Cardiac muscle cell (in vitro differentiated cells and primary cell): ENCODE results near the gene FAM107A. TPM values are rescaled to one million over a fixed set of nuclear protein-coding genes. Genes with fewer than 3 reads are reported as not detected.

Experiments used
- DNase-seq, 2 donors: peaks; one replicate each; pipeline versions ENCODE4 v3.0.0 to v3.0.0-alpha.2; 2010 to 2017; ENCODE audit warnings: low read depth in 1 of 2, low spot score in 1 of 2
- H3K27ac ChIP-seq: fragments of 200-600 bp; sonication (generic); 2 replicates; pipeline ENCODE4 v1.5.1; 2016
- H3K27me3 ChIP-seq: fragments of 200-600 bp; sonication (generic); 2 replicates; pipeline ENCODE4 v1.6.0; 2016; ENCODE audit warnings: control low read depth
- H3K36me3 ChIP-seq: fragments of 200-600 bp; sonication (generic); 2 replicates; pipeline ENCODE4 v1.5.1; 2016; ENCODE audit warnings: control low read depth
- H3K4me1 ChIP-seq: fragments of 200-600 bp; sonication (generic); 2 replicates; pipeline ENCODE4 v1.8.1; 2017; ENCODE audit warnings: low read depth, mild to moderate bottlenecking, mixed run types
- H3K4me3 ChIP-seq: fragments of 200-600 bp; sonication (generic); 2 replicates; pipeline ENCODE4 v1.5.1; 2016; ENCODE audit warnings: mild to moderate bottlenecking
- H3K9me3 ChIP-seq: fragments of 200-600 bp; sonication (generic); 2 replicates; pipeline ENCODE4 v1.5.1; 2017; ENCODE audit warnings: low read depth, mild to moderate bottlenecking, control low read depth
- polyA plus RNA-seq: library from polyadenylated mRNA; unstranded; fragments of >200 nt; fragmentation: Nextera tagmentation; extraction: Ambion mirVana; gene quantifications from 2 replicates; pipeline ENCODE4 v1.2.1, GENCODE V29; 2016
- total RNA-seq: library from RNA; depleted of rRNA; stranded (reverse); fragments of >200 nt; gene quantifications from 2 replicates; pipeline ENCODE4 v1.2.3, GENCODE V29; 2016
- TF ChIP-seq, protein P1 (sequence below): IDR thresholded peaks from 2 replicates; pipeline ENCODE4 v1.5.1; 2012; ENCODE audit warnings: low read depth, mild to moderate bottlenecking, low read length

Gene FAM107A, protein sequence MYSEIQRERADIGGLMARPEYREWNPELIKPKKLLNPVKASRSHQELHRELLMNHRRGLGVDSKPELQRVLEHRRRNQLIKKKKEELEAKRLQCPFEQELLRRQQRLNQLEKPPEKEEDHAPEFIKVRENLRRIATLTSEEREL
- total RNA-seq (not detected in 2 replicates), polyA plus RNA-seq (not detected in 2 replicates)

DNA sequence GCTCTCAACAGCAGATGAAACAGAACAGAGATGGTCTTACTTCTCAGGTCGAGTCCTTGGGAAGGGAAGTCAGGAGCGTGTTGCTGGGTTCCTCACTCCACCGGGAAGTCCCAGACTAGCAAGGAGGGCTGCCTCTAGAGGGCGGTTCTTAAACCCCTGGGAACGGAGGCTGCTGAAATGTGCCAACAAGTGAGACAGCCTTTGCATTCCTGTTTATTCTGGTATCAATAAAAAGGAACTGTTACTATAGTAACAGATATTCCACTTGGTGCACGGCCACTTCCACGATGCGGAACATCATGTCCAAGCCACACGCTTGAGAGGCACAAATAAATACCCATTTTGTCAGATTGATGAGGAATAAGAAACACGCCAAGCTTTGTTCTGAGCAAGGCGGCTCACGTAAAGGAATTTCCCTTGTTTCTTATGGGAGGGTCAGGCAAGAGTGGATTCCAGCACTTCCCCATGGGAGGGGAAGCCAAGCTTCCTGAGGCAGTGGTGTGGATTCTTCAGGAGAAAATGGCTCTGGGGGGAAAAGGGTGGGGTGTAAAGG is at the start of gene FAM107A:
Gene FAM107A, minus strand, starts transcription at position 123 of the 553 bp plus-strand sequence. CDS start 7,531 bp downstream, outside the sequence.
- H3K36me3 ChIP-seq, result no peaks in the 10 kb centered on the region
- H3K4me1 ChIP-seq, result no peaks in the 10 kb centered on the region
- no peaks in the 10 kb centered on the region for H3K9me3 ChIP-seq
- DNase-seq, result peak in 1 of 2 donors; percentile 80
- no peak within 1 kb of the TSS for H3K27ac ChIP-seq
- TF ChIP-seq, protein P1, sequence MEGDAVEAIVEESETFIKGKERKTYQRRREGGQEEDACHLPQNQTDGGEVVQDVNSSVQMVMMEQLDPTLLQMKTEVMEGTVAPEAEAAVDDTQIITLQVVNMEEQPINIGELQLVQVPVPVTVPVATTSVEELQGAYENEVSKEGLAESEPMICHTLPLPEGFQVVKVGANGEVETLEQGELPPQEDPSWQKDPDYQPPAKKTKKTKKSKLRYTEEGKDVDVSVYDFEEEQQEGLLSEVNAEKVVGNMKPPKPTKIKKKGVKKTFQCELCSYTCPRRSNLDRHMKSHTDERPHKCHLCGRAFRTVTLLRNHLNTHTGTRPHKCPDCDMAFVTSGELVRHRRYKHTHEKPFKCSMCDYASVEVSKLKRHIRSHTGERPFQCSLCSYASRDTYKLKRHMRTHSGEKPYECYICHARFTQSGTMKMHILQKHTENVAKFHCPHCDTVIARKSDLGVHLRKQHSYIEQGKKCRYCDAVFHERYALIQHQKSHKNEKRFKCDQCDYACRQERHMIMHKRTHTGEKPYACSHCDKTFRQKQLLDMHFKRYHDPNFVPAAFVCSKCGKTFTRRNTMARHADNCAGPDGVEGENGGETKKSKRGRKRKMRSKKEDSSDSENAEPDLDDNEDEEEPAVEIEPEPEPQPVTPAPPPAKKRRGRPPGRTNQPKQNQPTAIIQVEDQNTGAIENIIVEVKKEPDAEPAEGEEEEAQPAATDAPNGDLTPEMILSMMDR, result peak; percentile 35
- H3K4me3 ChIP-seq, result no peak within 1 kb of the TSS
- peaks cover 12% of the 10 kb centered on the region for H3K27me3 ChIP-seq

DNA sequence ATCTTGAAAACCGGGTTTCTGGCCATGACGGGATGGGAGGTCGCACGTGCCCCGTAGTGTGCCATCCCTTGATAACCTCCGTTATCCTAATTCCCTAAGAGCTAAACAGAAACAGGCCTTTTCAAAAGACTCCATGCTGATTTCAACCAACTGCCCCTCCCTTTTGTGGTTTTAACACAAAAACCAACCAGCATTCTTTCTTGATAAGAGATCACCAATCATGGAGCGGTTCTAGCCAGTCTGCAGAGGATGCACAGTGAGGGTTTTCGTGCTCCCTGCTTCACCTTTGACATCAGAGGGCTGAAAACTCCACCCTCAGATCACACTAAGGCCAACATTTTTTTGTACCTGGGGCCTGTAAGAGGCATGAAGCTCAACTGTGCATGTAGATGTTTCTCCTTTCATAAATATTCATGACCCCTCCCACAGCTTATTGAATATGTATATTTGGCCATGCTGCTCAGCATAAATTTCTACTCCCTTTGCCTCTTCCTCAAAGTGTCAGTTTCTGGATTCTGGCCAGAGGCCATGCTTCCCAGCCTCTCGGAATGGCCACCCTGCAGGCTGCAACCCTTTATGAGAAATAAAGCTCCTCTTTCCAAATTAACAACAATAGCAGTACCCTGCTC is 48.1 kb upstream of the FAM107A start:
- DNase-seq, result peak in 1 of 2 donors; percentile 35
- H3K4me1 ChIP-seq, result peaks cover 22% of the 10 kb centered on the region

DNA sequence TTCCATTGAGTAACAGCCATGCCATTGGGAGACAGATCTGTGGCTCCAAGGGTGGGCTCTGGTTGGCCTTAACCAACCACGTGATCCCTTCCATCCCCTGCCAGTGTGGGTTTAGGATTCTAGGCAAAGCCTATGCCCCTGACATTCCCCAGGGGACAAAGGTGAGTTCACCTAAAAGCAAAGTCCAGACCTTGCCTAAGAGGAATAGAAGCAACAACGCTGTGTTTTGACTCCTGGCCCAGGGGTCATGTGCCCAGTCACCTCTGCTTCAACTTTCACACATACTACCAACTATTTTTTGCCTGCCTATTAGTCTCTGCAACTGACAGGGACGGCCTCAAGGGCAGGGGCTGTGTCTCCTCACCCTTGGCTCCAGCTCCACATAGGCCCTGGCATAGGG is 47.4 kb upstream of the FAM107A start:
- no peaks in the 10 kb centered on the region for H3K27me3 ChIP-seq
- H3K4me3 ChIP-seq, result no peak overlapping the region
- H3K27ac ChIP-seq, result no peak overlapping the region
- no peak for DNase-seq
- peaks cover 23% of the 10 kb centered on the region for H3K4me1 ChIP-seq
- no peaks in the 10 kb centered on the region for H3K36me3 ChIP-seq
- no peaks in the 10 kb centered on the region for H3K9me3 ChIP-seq
- TF ChIP-seq, protein P1, result no peak

More for the DNA sequence above, 48.1 kb upstream of the FAM107A start:
- TF ChIP-seq, protein P1, result no peak
- H3K27ac ChIP-seq, result no peak overlapping the region
- H3K9me3 ChIP-seq, result no peaks in the 10 kb centered on the region
- no peak overlapping the region for H3K4me3 ChIP-seq
- H3K27me3 ChIP-seq, result no peaks in the 10 kb centered on the region
- no peaks in the 10 kb centered on the region for H3K36me3 ChIP-seq

DNA sequence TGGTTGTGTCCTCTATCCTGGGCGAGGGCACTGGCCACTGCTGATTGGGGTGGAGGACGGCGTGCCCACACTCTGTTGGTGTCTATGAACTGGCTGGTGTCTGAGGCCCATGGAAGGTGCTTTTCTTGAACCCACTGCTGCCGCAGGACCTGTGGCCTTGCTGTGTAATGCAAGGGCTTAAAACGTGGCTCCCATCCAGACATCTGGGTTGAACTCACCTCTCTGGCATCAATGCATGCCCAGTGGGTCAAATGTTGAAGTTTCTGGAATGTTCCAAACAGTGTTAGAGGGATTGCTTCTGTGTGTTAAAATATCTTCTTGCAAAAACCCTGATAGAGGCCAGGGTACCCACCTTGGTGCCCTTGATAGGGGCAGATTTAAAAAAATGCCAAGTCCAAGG is 46.8 kb upstream of the FAM107A start:
- Histone ChIP-seq H3K27ac (no peak overlapping the region), H3K9me3 (no peaks in the 10 kb centered on the region), H3K4me1 (peaks cover 23% of the 10 kb centered on the region), H3K4me3 (no peak overlapping the region), H3K36me3 (no peaks in the 10 kb centered on the region), H3K27me3 (no peaks in the 10 kb centered on the region)
- no peak for DNase-seq
- TF ChIP-seq, protein P1, result no peak

DNA sequence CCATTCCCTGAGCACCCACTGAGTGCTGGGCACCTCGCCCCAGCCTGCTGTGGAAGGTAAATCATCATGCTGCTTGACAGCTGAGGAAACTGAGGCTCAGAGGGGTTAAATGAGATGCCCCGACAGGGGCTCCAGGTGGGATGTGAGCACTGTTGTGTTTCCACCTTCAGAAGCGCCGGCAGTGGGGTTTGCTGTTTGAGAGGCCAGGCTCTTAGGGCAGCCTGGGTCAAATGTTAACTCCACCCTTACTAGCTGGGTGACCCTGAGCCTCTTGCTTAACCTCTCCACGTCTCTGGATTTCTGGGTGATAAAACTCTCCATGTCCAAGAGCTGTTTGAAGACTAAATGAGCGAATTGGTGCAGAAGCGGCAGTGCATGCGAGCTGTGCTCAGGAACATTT is 46.3 kb upstream of the FAM107A start:
- TF ChIP-seq, protein P1, result no peak
- no peaks in the 10 kb centered on the region for H3K27me3 ChIP-seq
- no peaks in the 10 kb centered on the region for H3K9me3 ChIP-seq
- H3K36me3 ChIP-seq, result no peaks in the 10 kb centered on the region
- no peak overlapping the region for H3K27ac ChIP-seq
- no peak overlapping the region for H3K4me3 ChIP-seq
- no peak for DNase-seq
- H3K4me1 ChIP-seq, result peaks cover 23% of the 10 kb centered on the region
